GM12891 (cell line): ENCODE results near the gene SMIM41.
A peak's percentile ranks its signal among the peaks of the same experiment; 100 is the strongest.

Experiments
- DNase-seq: peaks from one replicate; pipeline ENCODE4 v3.0.0; 2011; ENCODE audit warnings: low spot score; ENCODE audit not compliant: insufficient read length
- FAIRE-seq: peaks from 2 replicates; lab custom pipeline; 2011; peaks lifted over from hg19 to GRCh38; lab: Jason Lieb, UNC
- PAX5 ChIP-seq: IDR thresholded peaks from 2 replicates; pipeline ENCODE4 v1.6.1; 2011; ENCODE audit warnings: low read length, moderate library complexity, mild to moderate bottlenecking; ENCODE audit not compliant: insufficient read depth, severe bottlenecking
- POLR2A ChIP-seq: IDR thresholded peaks from 2 replicates; pipeline ENCODE4 v1.6.1; 2011; ENCODE audit warnings: low read depth, low read length, control low read depth
- POLR2AphosphoS5 ChIP-seq: IDR thresholded peaks from 2 replicates; pipeline ENCODE4 v1.6.1; 2011; ENCODE audit warnings: low read depth, low read length, control low read depth
- POU2F2 ChIP-seq: IDR thresholded peaks from 2 replicates; pipeline ENCODE4 v1.6.1; 2011; ENCODE audit warnings: low read depth, mild to moderate bottlenecking, control low read depth, low read length, moderate library complexity
- SPI1 ChIP-seq: IDR thresholded peaks from 2 replicates; pipeline ENCODE4 v1.6.1; 2011; ENCODE audit warnings: low read depth, low read length, control low read depth
- TAF1 ChIP-seq: IDR thresholded peaks from 2 replicates; pipeline ENCODE4 v1.6.1; 2011; ENCODE audit warnings: low read depth, low read length, control low read depth

SMIM41 gene

GRCh38 chr12:52122540-52122871, 43.0 kb downstream of the SMIM41 start:
- TF ChIP-seq TAF1 (no peak), POLR2AphosphoS5 (no peak), SPI1 (no peak), PAX5 (no peak), POLR2A (no peak), POU2F2 (no peak)
- FAIRE-seq = no peak
- no peak for DNase-seq

- TF ChIP-seq PAX5 = no peak
- TF ChIP-seq SPI1 = no peak
- TF ChIP-seq TAF1 = no peak
- TF ChIP-seq POLR2AphosphoS5 = no peak
- TF ChIP-seq POU2F2 = no peak
- no peak for TF ChIP-seq POLR2A
- DNase-seq (no peak), FAIRE-seq (no peak)
Measured at GRCh38 chr12:52122904-52123303, 43.4 kb downstream of the SMIM41 start.

GRCh38 chr12:52123487-52124186, 44.1 kb downstream of the SMIM41 start:
- DNase-seq (no peak), FAIRE-seq (no peak)
- TF ChIP-seq POLR2A (no peak), SPI1 (no peak)

GRCh38 chr12:52125476-52125900, 46.0 kb downstream of the SMIM41 start:
- TF ChIP-seq SPI1 (no peak), POLR2AphosphoS5 (no peak), PAX5 (no peak), TAF1 (no peak), POLR2A (no peak), POU2F2 (no peak)
- DNase-seq (no peak), FAIRE-seq (no peak)

GRCh38 chr12:52126050-52126604, 46.6 kb downstream of the SMIM41 start:
- FAIRE-seq = no peak
- no peak for DNase-seq
- TF ChIP-seq PAX5 (no peak), TAF1 (no peak), SPI1 (no peak), POU2F2 (no peak), POLR2AphosphoS5 (no peak), POLR2A (no peak)

GRCh38 chr12:52126605-52127578, 47.4 kb downstream of the SMIM41 start:
- no peak for TF ChIP-seq SPI1
- no peak for TF ChIP-seq POLR2AphosphoS5
- no peak for TF ChIP-seq PAX5
- no peak for TF ChIP-seq POLR2A
- TF ChIP-seq TAF1 = no peak
- TF ChIP-seq POU2F2 = no peak
- no peak for FAIRE-seq
- no peak for DNase-seq

GRCh38 chr12:52127683-52128450, 48.4 kb downstream of the SMIM41 start:
- FAIRE-seq (no peak), DNase-seq (no peak)
- TF ChIP-seq POU2F2 (no peak), POLR2AphosphoS5 (no peak), SPI1 (no peak), POLR2A (no peak), PAX5 (no peak), TAF1 (no peak)

- peak; percentile 10 for DNase-seq
Measured at GRCh38 chr12:52130711-52131110, 51.2 kb downstream of the SMIM41 start.

More at GRCh38 chr12:52130711-52131110, 51.2 kb downstream of the SMIM41 start:
- TF ChIP-seq SPI1 (no peak), TAF1 (no peak), POLR2AphosphoS5 (no peak), PAX5 (no peak), POU2F2 (no peak), POLR2A (no peak)
- no peak for FAIRE-seq
